Measurements from ENCODE around the gene PRKCSH.
"Not testable (repeated sequence)": the region's sequence is repeated elsewhere in the genome, so short reads cannot be mapped to it uniquely, and the experiment has no call there.

Gene PRKCSH

DNA sequence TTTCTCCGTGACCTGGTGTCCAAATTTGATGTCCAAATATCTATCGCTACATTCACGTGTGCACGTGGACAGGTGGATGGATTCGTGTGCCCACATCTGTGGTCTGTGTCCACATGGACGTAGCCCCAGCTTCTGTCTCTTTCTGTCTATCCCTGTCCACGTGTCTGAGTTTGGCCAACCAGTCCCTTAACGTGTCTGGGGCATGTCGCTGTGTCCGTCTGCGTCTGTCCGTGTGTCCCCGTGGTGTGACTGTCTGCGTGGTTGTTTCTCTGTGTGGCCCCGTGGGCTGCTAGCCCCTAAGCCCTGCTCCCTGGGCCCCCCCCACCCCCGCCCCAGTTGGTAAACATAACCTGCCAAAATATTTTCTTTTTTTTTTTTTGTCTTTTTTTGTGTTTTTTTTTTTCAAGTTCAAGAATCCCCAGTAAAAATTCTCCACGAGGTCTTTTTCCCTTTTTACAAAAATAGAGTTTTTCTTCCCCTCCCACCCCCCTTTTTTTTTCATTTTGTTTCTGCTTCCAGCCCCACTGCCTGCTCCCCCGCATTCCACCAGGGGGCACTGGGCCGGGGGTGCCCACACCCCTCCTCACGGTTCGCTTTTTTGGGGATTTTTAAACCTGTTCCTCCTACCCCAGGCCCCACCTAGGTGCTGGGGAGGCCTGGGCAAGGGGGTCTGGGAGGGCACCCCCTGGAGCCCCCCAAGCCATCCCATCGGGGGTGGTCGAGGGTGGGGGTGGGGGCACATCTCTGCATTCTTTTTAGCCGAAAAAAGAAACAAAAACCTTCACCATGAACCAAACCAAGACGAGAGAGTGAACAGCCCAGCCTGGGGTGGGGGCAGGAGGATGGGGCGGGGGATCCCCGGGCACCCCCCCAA is 18.3 kb downstream of the PRKCSH start:
- no peak overlapping the region for H3K4me3 Mint-ChIP-seq
- ATAC-seq (peak; percentile 58), DNase-seq (no peak)
- no peaks in the 10 kb centered on the region for H3K9me3 Mint-ChIP-seq
- no peak overlapping the region for H3K27ac Mint-ChIP-seq
- peaks cover 28% of the 10 kb centered on the region for H3K27me3 Mint-ChIP-seq
- no peaks in the 10 kb centered on the region for H3K4me1 Mint-ChIP-seq

DNA sequence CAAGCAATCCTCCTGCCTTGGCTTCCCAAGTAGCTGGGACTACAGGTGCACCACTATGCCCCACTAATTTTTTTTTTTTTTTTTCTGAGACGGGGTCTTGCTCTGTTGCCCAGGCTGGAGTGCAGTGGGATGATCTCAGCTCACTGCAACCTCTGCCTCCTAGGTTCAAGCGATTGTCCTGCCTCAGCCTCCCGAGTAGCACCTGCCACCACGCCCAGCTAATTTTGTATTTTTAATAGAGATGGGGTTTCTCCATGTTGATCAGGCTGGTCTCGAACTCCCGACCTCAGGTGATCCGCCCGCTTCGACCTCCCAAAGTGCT is 19.8 kb downstream of the PRKCSH start:
- peak overlapping the region in 1 of 2 donors; percentile 82 for H3K27ac Mint-ChIP-seq
- not testable (repeated sequence) for H3K9me3 Mint-ChIP-seq, DNase-seq, ATAC-seq, H3K4me3 Mint-ChIP-seq, H3K4me1 Mint-ChIP-seq
- peaks cover 36% of the 10 kb centered on the region for H3K27me3 Mint-ChIP-seq

DNA sequence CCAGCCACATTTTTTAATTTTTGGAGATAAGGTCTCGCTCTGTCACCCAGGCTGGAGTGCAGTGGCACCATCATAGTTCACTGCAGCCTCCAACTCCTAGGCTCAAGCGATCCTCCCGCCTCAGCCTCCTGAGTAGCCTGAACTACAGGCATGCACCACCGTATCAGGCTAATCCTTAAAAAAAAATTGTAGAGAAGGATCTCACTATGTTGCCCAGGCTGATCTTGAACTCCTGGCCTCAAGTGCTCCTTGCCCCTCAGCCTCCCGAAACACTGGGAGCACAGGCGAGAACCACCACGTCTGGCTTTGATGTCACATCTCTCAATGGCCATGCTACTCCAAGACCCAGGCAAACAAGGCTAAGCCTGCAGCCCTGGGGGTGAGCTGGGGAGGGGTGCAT is 21.2 kb downstream of the PRKCSH start:
- Mint-ChIP-seq H3K4me3 (no peak overlapping the region), H3K4me1 (no peaks in the 10 kb centered on the region), H3K27ac (no peak overlapping the region), H3K27me3 (peaks cover 43% of the 10 kb centered on the region), H3K9me3 (no peaks in the 10 kb centered on the region)
- DNase-seq (no peak), ATAC-seq (no peak)

DNA sequence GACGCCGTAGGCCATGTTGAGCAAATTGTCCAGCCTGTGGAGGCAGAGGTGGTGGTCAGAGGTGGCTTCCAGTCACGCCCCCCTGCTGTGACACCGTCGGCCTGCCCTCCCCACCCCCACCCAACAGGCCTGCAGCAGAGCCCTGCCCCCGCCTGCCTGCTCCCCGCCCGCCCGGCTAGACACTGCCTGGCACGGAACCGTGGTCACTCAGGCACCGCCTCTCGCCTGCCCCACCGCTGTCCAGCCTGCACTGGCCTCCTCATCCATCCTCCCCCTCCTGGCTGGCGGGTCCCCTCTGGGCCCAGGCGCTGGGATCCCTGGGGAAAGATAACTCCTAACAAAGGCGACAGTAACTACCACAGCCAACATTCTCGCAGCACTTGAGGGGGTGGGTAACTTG is 21.7 kb downstream of the PRKCSH start:
- ATAC-seq (no peak), DNase-seq (no peak)
- Mint-ChIP-seq H3K27me3 (peaks cover 43% of the 10 kb centered on the region), H3K4me3 (no peak overlapping the region), H3K27ac (no peak overlapping the region), H3K9me3 (no peaks in the 10 kb centered on the region), H3K4me1 (no peaks in the 10 kb centered on the region)

DNA sequence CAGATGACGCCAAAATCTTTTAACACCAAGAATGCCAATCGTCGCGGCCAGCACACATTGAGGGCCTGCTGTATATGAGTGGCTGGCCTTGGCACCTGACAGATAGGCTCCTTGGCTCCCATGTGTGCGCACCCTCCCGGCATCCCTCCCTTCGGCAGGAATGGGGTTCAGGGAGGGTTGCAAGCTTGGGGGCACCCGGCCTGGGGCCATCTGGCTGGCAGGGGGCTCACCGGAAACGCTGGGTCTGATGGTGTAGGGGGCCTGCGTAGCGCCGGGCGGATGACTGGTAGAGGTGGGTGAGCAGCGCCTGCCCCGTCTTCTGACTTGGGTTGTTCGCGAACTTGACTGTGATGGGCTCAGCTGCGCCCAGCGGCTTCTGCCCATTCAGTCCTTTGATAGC is 22.4 kb downstream of the PRKCSH start:
- peaks cover 38% of the 10 kb centered on the region for H3K27me3 Mint-ChIP-seq
- ATAC-seq (no peak), DNase-seq (no peak)
- H3K9me3 Mint-ChIP-seq = no peaks in the 10 kb centered on the region
- no peak overlapping the region for H3K4me3 Mint-ChIP-seq
- H3K27ac Mint-ChIP-seq = no peak overlapping the region
- no peaks in the 10 kb centered on the region for H3K4me1 Mint-ChIP-seq

DNA sequence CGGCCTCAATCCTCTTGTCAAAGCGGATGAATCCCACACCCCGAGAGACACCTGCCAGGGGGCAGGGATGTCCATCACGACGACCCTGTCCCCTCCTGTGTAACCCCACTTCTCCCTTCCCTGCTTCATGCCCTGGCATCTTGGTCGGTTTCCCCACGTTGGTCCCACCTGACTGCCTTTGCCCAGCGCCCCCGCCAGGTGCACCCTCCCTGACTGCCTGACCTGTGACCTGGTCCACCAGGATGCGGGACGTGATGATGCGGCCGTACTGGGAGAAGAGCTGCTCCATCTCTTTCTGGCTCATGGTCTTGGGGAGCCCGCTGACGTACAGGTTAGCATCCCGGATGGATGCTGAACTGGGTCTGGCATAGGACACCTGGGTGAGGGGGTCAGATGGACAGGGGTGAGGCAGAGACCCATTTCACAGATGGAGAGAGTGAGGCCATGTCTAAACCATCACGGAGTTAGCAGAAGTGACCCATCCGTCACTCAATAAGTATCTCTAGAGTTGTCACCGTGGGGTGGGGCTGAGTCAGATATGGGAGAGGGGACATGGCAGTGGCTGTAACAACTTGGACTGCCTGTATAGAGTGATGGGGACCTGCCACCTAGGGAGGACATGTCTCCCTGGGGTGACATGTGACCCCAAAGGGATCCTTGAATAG is 22.9 kb downstream of the PRKCSH start:
- H3K9me3 Mint-ChIP-seq = no peaks in the 10 kb centered on the region
- DNase-seq (no peak), ATAC-seq (no peak)
- no peak overlapping the region for H3K27ac Mint-ChIP-seq
- H3K4me3 Mint-ChIP-seq = no peak overlapping the region
- H3K27me3 Mint-ChIP-seq = peaks cover 38% of the 10 kb centered on the region
- no peaks in the 10 kb centered on the region for H3K4me1 Mint-ChIP-seq

DNA sequence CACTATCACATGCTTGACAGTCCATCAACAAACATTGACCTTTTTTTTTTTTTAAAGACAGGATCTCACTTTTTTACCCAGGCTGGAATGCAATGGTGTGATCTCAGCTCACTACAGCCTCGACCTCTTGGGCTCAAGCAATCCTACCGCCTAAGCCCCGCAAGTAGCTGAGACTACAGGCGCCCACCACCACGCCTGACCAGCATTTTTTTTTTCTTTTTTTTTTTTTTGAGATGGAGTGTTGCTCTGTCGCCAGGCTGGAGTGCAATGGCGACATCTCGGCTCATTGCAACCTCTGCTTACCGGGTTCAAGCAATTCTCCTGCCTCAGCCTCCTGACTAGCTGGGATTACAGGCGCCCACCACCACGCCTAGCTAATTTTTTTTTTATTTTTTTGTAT is 23.5 kb downstream of the PRKCSH start:
- H3K9me3 Mint-ChIP-seq, H3K27ac Mint-ChIP-seq, H3K4me1 Mint-ChIP-seq, DNase-seq, ATAC-seq, H3K4me3 Mint-ChIP-seq: not testable (repeated sequence)
- H3K27me3 Mint-ChIP-seq = peaks cover 38% of the 10 kb centered on the region

DNA sequence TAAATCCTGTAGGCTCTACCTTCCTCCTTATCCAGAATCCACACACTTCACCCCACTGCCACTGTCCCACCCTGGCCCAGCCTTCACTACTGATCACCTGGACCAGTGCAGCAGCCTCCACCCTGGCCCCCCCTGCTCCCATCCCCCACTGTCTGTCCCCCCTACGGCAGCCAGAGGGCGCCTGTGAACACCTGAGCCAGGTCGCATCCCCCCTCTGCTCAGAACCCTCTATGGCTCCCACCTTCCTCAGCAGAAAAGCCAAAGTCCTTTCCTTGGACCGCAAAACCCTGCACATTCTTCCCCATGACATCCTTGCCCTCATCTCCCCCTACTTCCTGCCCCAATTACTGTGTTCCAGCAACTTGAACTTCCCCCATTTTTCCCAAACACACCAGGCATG is 24.8 kb downstream of the PRKCSH start:
- Mint-ChIP-seq H3K9me3 (no peaks in the 10 kb centered on the region), H3K4me3 (no peak overlapping the region), H3K27me3 (peaks cover 38% of the 10 kb centered on the region), H3K27ac (no peak overlapping the region), H3K4me1 (no peaks in the 10 kb centered on the region)
- ATAC-seq (no peak), DNase-seq (no peak)

DNA sequence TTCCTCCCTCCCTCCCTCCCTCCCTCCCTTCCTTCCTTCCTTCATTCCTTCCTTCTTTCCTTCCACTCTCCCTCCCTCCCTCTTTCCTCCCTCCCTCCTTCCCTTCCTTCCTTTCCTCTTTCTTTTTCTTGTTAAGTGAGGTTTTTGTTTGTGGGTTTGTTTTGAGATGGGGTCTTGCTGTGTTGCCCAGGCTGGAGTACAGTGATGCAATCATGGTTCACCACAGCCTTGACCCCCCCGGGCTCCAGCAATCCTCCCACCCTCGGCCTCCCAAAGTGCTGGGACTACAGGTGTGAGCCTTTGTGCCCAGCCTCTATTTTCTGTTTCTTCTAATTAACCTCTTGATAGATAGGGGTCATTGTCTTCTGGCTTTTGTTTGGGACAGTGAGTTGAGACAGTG is 26.0 kb downstream of the PRKCSH start:
- no peak overlapping the region for H3K4me3 Mint-ChIP-seq
- no peak overlapping the region for H3K27ac Mint-ChIP-seq
- no peaks in the 10 kb centered on the region for H3K9me3 Mint-ChIP-seq
- ATAC-seq = no peak
- no peak for DNase-seq
- H3K4me1 Mint-ChIP-seq = no peaks in the 10 kb centered on the region
- H3K27me3 Mint-ChIP-seq = peaks cover 31% of the 10 kb centered on the region

DNA sequence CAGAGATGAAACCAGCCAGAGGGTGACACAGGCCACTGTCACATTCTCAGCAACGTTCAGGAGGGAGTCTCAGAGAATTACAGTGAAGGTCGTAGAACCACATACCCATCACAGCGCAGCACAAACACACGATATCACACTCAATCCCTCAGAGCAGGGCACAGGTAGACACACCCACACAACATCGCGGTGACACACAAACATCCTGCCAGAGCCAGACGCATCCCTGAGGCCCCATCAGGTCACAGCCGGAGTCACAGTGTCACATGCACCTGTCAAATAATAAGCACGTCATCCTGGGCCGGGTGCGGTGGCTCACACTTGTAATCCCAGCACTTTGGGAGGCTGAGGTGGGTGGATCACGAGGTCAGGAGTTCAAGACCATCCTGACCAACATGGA is 28.0 kb downstream of the PRKCSH start:
- no peak for DNase-seq

DNA sequence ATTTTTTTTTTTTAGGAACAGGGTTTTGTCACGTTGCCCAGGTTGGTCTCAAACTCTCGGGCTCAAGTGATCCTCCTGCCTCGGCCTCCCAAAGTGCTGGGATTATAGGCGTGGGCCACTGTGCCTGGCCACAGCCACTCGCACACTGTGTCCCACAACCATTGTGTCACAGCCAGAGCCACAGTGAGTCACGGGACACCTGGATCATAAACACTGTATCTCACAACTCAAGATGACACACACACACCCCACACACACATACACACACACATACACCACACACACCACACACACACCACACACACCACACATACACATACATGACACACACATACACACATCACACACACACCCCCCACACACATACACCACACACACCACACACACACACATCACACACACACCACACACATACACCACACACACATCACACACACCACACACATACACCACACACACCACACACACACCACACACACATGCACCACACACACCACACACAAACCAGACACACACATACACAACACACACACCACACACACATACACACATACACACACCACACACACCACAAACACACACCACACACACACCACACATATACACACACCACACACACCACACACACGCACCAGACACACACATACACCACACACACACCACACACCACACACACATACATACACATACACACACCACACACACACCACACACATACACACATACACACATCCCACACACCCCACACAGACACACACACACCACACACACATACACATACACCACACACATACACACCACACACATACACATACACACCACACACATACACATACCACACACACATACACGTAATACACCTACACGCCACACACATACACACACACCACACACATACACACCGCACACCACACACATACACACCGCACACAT is 29.2 kb downstream of the PRKCSH start:
- peaks cover 13% of the 10 kb centered on the region for H3K27me3 Mint-ChIP-seq
- no peaks in the 10 kb centered on the region for H3K4me1 Mint-ChIP-seq
- H3K4me3 Mint-ChIP-seq = no peak overlapping the region
- DNase-seq = no peak
- no peaks in the 10 kb centered on the region for H3K9me3 Mint-ChIP-seq
- ATAC-seq = no peak
- no peak overlapping the region for H3K27ac Mint-ChIP-seq

More for the DNA sequence above, 28.0 kb downstream of the PRKCSH start:
- H3K4me3 Mint-ChIP-seq = no peak overlapping the region
- H3K4me1 Mint-ChIP-seq = no peaks in the 10 kb centered on the region
- H3K27ac Mint-ChIP-seq = no peak overlapping the region
- H3K9me3 Mint-ChIP-seq = no peaks in the 10 kb centered on the region
- H3K27me3 Mint-ChIP-seq = peaks cover 18% of the 10 kb centered on the region
- no peak for ATAC-seq

DNA sequence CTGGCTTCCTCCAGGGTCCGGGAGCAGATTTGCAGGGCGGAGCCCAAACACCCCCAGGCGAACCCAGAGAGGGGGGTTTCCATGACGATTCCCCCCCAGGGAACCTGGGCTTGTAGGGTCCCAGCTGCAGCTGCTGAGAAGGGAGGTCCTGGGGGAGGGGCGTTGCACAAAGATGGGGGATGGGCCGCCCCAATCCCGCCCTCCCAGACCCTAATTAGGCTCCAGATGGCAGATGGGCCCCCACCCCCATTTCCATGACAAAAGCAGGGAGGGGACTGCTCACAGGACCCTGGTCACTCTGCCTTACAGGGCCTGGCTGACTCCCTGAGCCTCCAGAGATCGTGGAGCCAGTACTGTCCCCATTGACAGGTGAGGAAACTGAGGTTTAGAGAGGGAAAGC is 30.2 kb downstream of the PRKCSH start:
- no peaks in the 10 kb centered on the region for H3K4me1 Mint-ChIP-seq

DNA sequence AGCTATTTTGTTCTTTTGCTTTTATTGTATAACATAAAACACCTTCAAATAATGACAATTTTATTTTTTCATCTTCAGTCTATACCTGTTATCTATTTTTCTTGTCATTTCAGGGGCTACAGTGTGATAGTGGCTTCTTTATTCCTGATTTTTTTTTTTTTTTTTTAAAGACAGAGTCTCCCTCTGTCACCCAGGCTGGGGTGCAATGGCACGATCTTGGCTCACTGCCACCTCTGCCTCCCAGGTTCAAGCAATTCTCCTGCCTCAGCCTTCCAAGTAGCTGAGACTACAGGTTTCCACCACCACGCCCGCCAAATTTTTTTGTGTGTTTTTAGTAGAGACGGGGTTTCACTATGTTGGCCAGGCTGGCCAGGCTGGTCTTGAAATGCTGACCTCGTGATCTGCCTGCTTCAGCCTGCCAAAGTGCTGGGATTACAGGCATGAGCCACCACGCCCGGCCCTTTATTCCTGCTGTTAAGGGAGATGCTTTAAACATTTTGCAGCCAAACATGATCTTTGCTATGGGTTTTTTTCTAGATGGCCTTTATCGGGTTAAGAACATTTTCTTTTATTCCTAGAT is 32.9 kb downstream of the PRKCSH start:
- DNase-seq, ATAC-seq, H3K27ac Mint-ChIP-seq, H3K4me1 Mint-ChIP-seq, H3K4me3 Mint-ChIP-seq, H3K9me3 Mint-ChIP-seq: not testable (repeated sequence)
- peaks cover 13% of the 10 kb centered on the region for H3K27me3 Mint-ChIP-seq

More for the DNA sequence above, 30.2 kb downstream of the PRKCSH start:
- Mint-ChIP-seq H3K27ac (no peak overlapping the region), H3K4me3 (no peak overlapping the region), H3K27me3 (peaks cover 3% of the 10 kb centered on the region), H3K9me3 (no peaks in the 10 kb centered on the region)
- DNase-seq (no peak), ATAC-seq (no peak)

DNA sequence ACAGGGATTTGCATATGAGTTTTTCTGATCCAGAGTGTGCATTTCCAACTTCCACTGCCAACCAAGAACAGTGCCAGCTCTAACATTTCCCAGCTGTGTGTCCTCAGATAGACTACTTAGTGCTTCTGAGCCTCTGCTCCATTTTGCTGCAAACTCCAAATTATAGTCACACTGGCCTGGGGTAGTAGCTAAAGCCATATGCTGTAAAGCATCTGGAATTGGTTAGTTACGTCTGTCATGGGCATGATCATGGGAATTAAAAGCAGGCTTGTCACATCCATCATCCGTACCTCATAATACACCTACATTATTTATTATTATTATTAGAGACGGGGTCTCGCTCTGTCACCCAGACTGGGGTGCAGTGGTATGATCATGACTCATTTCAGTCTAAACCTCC is 38.3 kb downstream of the PRKCSH start:
- H3K9me3 Mint-ChIP-seq = no peaks in the 10 kb centered on the region
- H3K27me3 Mint-ChIP-seq = peaks cover 35% of the 10 kb centered on the region
- no peaks in the 10 kb centered on the region for H3K4me1 Mint-ChIP-seq
- DNase-seq (no peak), ATAC-seq (no peak)
- no peak overlapping the region for H3K4me3 Mint-ChIP-seq
- H3K27ac Mint-ChIP-seq = no peak overlapping the region

DNA sequence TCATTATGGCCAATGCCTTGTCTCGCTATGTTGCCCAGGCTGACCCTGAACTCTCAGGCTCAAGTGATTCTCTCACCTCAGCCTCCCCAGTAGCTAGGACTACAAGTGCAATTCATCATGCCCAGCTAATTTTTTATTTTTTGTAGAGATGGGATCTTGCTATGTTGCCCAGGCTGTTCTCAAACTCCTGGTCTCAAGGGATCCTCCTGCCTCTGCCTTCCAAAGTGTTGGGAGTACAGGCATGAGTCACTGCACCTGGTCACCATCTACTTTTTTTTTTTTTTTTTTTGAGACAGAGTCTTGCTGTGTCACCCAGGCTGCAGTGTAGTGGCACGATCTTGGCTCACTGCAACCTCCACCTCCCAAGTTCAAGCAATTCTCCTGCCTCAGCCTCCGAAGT is 39.9 kb downstream of the PRKCSH start:
- not testable (repeated sequence) for H3K4me3 Mint-ChIP-seq, ATAC-seq, DNase-seq, H3K9me3 Mint-ChIP-seq, H3K27ac Mint-ChIP-seq, H3K4me1 Mint-ChIP-seq
- H3K27me3 Mint-ChIP-seq = peaks cover 48% of the 10 kb centered on the region

Data from stimulated activated naive CD8-positive, alpha-beta T cell treated with anti-CD3 and anti-CD28 coated beads, Interleukin-15, amount 100 ng/mL, for 72 hours (primary cell).